WI38 (cell line): ENCODE results near the gene SLC36A1.
"Not testable (repeated sequence)": the region's sequence is repeated elsewhere in the genome, so short reads cannot be mapped to it uniquely, and the experiment has no call there.

Experiments used
- H3K4me3 ChIP-seq: 2 replicates; pipeline ENCODE4 v1.5.1; 2011; ENCODE audit warnings: low read depth, mild to moderate bottlenecking, control low read depth, low read length
- TF ChIP-seq, protein P1 (sequence below): IDR thresholded peaks from 2 replicates; pipeline ENCODE4 v1.5.1; 2012; ENCODE audit warnings: low read depth, mild to moderate bottlenecking, control low read depth, low read length

SLC36A1 gene

DNA sequence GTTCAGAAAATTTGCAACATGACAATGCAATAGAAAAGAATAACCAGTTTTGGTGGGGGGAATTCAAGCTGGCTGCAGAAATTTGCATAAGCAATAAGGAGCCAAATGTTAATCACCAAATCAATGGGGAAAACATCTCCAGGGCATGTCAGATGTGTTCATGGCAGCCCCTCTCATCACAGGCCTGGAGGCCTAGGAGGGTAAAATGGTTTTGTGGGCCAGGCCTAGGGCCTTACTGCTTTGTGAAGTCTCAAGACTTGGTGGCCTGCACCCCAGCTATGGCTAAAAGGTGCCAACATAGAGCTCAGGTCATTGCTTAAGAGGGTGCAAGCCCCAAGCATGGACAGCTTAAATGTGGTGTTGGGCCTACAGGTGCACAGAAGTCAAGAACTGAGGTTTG is 29.7 kb upstream of the SLC36A1 start:
- TF ChIP-seq, protein P1, sequence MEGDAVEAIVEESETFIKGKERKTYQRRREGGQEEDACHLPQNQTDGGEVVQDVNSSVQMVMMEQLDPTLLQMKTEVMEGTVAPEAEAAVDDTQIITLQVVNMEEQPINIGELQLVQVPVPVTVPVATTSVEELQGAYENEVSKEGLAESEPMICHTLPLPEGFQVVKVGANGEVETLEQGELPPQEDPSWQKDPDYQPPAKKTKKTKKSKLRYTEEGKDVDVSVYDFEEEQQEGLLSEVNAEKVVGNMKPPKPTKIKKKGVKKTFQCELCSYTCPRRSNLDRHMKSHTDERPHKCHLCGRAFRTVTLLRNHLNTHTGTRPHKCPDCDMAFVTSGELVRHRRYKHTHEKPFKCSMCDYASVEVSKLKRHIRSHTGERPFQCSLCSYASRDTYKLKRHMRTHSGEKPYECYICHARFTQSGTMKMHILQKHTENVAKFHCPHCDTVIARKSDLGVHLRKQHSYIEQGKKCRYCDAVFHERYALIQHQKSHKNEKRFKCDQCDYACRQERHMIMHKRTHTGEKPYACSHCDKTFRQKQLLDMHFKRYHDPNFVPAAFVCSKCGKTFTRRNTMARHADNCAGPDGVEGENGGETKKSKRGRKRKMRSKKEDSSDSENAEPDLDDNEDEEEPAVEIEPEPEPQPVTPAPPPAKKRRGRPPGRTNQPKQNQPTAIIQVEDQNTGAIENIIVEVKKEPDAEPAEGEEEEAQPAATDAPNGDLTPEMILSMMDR, result no peak
- H3K4me3 ChIP-seq, result no peak overlapping the region

DNA sequence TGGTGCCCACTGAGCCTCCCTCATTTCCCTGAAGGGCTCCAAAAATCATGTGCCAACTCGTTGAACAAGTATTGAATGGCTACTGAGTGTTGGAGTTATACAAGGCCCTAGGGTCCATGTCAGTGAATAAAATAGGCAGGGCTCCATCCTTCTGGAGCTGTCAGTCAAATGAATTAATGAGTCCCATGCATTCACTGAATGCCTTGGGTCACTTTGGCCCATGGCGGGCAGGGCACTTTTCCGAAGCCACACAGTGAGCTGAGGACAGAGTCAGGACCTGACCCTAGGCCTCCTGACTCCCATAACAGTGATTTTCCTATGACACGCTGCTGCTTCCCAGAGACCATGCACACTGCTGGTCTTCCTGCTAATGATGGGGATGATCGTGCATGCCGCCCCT is 27.3 kb upstream of the SLC36A1 start:
- TF ChIP-seq, protein P1, result no peak

DNA sequence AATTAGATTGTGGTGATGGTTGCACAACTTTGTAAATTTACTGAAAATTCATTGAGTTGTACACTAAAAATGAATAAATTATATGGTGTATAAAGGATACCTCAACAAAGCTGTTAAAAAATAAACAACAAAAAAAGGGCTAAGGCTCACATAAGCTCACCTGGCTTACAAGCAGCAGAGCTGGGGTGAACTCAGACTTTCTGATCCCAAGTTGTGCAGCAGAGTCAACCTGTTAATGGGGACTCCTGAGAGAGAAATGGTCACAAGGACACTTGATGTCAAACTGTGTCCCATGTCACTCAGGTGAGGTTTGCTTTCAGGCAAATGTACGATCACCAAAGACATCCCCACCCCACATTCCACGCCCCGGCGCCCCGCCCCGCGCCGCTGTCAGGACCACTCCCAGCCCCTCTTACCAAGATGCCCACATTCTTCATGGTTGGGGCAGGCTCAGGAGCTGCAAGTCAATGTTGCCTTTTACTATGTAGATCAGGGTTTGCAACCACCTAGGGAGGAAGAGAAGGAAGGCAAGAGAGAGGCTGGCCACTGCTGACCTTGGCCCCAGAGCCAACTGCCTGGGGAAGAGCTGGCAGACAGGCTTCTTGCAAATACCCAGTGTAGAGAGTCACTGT is 22.4 kb upstream of the SLC36A1 start:
- TF ChIP-seq, protein P1, result no peak
- H3K4me3 ChIP-seq, result no peak overlapping the region

More for the DNA sequence above, 27.3 kb upstream of the SLC36A1 start:
- H3K4me3 ChIP-seq, result no peak overlapping the region

DNA sequence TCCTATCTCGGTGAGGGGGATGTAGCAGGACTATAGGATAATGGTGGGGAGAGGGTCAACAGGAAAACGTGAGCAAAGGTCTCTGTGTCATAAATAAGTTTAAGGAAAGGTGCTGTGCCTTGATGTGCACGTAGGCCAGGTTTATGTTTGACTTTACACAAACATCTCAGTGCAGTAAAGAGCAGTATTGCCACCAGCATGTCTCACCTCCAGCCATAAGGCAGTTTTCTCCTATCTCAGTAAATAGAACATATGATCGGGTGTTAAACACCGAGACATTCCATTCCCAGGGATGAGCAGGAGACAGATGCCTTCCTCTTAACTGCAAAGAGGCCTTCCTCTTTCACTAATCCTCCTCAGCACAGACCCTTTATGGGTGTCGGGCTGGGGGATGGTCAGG is 21.1 kb upstream of the SLC36A1 start:
- not testable (repeated sequence) for H3K4me3 ChIP-seq

DNA sequence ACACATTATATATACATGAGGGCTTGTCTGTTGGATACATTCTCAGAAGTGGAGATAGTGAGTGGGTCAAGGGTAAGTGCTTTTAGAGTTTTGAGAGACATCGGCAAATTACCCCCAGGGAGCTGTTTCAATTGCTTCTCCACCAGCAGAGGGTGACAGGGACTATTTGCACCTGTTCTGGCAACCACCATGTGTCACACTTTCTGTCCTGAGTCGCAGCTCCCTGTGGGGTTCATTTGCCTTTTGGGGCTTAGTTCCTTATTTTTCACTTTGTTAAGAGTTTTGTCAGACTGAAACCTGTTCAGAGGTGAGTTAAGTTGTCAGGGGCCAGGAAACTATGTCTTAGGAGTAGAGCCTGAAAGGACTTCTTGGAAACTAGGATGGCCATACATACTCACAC is 20.1 kb upstream of the SLC36A1 start:
- H3K4me3 ChIP-seq, result no peak overlapping the region
- TF ChIP-seq, protein P1, result no peak

DNA sequence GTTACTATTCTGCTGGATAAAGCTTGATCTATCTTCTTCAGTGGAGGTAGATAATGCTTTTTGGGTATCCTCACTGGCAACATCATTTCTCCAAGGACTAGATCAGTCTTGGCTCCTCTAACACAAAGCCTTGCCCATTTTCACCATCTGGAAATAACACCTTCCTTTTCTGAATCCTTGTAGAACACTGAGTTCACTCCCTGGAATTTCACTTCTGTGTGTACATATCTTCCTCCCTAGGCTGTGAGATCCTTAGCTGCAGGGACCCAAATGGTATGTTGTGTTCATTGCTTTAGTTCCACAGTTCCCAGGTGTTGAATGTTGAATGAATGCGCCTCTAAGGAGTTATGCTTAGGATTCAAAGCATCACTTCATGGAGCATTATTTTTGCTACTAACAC is 16.7 kb upstream of the SLC36A1 start:
- TF ChIP-seq, protein P1, result no peak
- no peak overlapping the region for H3K4me3 ChIP-seq

DNA sequence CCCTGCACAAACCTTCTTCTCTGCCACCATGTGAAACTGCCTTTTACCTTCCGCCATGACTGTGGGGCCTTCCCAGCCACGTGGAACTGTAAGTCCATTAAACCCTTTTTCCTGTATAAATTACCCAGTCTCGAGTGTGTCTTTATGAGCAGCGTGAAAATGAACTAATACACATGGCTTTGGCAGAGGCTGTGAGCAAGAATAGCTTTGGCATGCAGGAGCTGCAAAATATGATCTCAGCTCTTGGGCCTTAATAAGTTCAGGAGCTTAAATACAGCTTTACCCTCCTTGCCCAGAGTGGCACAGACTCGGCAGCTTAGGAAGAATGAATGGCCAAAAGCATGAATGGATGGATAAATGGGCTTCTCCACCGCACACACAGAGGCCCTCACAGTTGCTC is 15.7 kb upstream of the SLC36A1 start:
- H3K4me3 ChIP-seq, result no peak overlapping the region
- TF ChIP-seq, protein P1, result no peak

DNA sequence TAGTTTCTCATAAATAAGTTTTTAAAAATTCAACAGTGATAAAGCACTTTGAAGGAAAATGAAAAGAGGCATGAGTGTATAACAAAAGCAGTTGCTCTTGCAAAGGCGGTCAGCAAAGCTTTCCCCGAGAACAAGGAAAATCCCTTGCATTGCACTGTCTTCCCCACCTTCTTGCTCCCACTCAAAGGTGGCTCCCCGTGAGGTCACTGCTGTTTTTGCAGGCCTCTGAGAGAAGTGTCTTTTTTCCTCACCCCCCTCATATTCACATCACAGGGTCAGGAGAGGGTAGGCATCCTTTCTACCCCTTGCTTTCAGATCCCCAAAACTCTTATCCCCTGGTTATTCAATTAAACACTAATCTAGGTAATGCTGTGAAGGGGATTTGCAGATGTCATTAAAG is 15.2 kb upstream of the SLC36A1 start:
- TF ChIP-seq, protein P1, result no peak
- H3K4me3 ChIP-seq, result no peak overlapping the region
